IMR-90 (cell line): Measurements from ENCODE around the gene SRP54. TPM values are rescaled to one million over a fixed set of nuclear protein-coding genes. Genes with fewer than 3 reads are reported as not detected.

Experiments used
- ATAC-seq: fragments of 200-7000 bp; cut with Tn5 transposase; 2 replicates; pipeline ENCODE4 v1.9.1; 2020; ENCODE audit warnings: low read depth, mild to moderate bottlenecking, moderate library complexity
- BruUV-seq: library from RNA; stranded (reverse); fragments of 400-500 nt; replicated peaks from 2 replicates; lab custom pipeline; 2021; lab: Mats Ljungman, UMichigan
- CTCF ChIA-PET: fragments of 300-600 bp; formaldehyde crosslinking; extraction: SDS; loops from one replicate; lab custom pipeline; 2021; ENCODE audit warnings: antibody characterized with exemption; lab: Yijun Ruan, JAX
- POLR2A ChIA-PET: fragments of 300-600 bp; sonication (Branson Sonifier 250); formaldehyde crosslinking; loops from one replicate; lab custom pipeline; 2022; ENCODE audit warnings: antibody characterized with exemption; ENCODE audit not compliant: unreplicated experiment; lab: Charles Lee
- DNase-seq: peaks from one replicate; pipeline ENCODE4 v3.0.0; 2013
- H2AFZ ChIP-seq: replicated peaks from 2 replicates; pipeline ENCODE3; 2013; ENCODE audit warnings: low read length, mild to moderate bottlenecking; ENCODE audit not compliant: poor library complexity
- H2AK5ac ChIP-seq: 2 replicates; pipeline ENCODE4 v1.6.1; 2013; ENCODE audit warnings: low read depth, low read length, inconsistent platforms
- H2AK9ac ChIP-seq: replicated peaks from 2 replicates; pipeline ENCODE3; 2013; ENCODE audit warnings: mild to moderate bottlenecking, low read depth, low read length, moderate library complexity; ENCODE audit not compliant: poor library complexity
- H2BK120ac ChIP-seq: 2 replicates; pipeline ENCODE4 v1.6.1; 2013; ENCODE audit warnings: low read depth, low read length, inconsistent platforms
- H2BK15ac ChIP-seq: 3 replicates; pipeline ENCODE4 v1.6.1; 2013; ENCODE audit warnings: low read depth, low read length, inconsistent platforms
- H2BK20ac ChIP-seq: 2 replicates; pipeline ENCODE4 v1.6.1; 2013; ENCODE audit warnings: low read depth, mild to moderate bottlenecking, inconsistent platforms, low read length, moderate library complexity
- H2BK5ac ChIP-seq: 2 replicates; pipeline ENCODE4 v1.6.1; 2013; ENCODE audit warnings: mild to moderate bottlenecking, low read depth, low read length, inconsistent platforms; ENCODE audit not compliant: poor library complexity, severe bottlenecking
- H3K14ac ChIP-seq: replicated peaks from 2 replicates; pipeline ENCODE4 v1.6.1; 2013; ENCODE audit warnings: low read depth, low read length, inconsistent platforms
- H3K18ac ChIP-seq: 2 replicates; pipeline ENCODE4 v1.6.1; 2013; ENCODE audit warnings: low read depth, low read length, control low read depth
- H3K23ac ChIP-seq: 2 replicates; pipeline ENCODE4 v1.6.1; 2013; ENCODE audit warnings: low read depth, low read length, inconsistent platforms
- H3K27ac ChIP-seq: 2 replicates; pipeline ENCODE4 v1.5.1; 2013; ENCODE audit warnings: mild to moderate bottlenecking, control low read depth, low read length; ENCODE audit not compliant: insufficient read depth
- H3K27me3 ChIP-seq: 2 replicates; pipeline ENCODE4 v1.6.1; 2013; ENCODE audit warnings: low read length; ENCODE audit not compliant: control insufficient read depth, insufficient read depth
- H3K36me3 ChIP-seq: 2 replicates; pipeline ENCODE4 v1.6.1; 2013; ENCODE audit warnings: low read length, mixed read lengths; ENCODE audit not compliant: control insufficient read depth, insufficient read depth
- H3K4ac ChIP-seq: 2 replicates; pipeline ENCODE4 v1.6.1; 2013; ENCODE audit warnings: low read depth, low read length, inconsistent platforms
- H3K4me1 ChIP-seq: 2 replicates; pipeline ENCODE4 v1.6.1; 2013; ENCODE audit warnings: low read length, mixed read lengths; ENCODE audit not compliant: control insufficient read depth, insufficient read depth
- H3K4me2 ChIP-seq: 2 replicates; pipeline ENCODE4 v1.6.1; 2013; ENCODE audit warnings: low read depth, mild to moderate bottlenecking, control low read depth, low read length, moderate library complexity
- H3K4me3 ChIP-seq: 2 replicates; pipeline ENCODE4 v1.5.1; 2013; ENCODE audit warnings: low read depth, mild to moderate bottlenecking, control low read depth, low read length, moderate library complexity; ENCODE audit not compliant: insufficient read depth
- H3K56ac ChIP-seq: 2 replicates; pipeline ENCODE4 v1.6.1; 2013; ENCODE audit warnings: low read length, inconsistent platforms; ENCODE audit not compliant: insufficient read depth; ENCODE audit errors: extremely low read depth
- H3K79me1 ChIP-seq, 2 experiments: 2 replicates each; pipeline ENCODE4 v1.6.1; 2013; ENCODE audit warnings: low read length in 2 of 2, inconsistent platforms in 1 of 2, low read depth in 1 of 2
- H3K9ac ChIP-seq: 2 replicates; pipeline ENCODE4 v1.6.1; 2013; ENCODE audit warnings: low read depth, low read length, control low read depth
- H3K9me1 ChIP-seq: 2 replicates; pipeline ENCODE4 v1.6.1; 2013; ENCODE audit warnings: low read length, inconsistent platforms; ENCODE audit not compliant: insufficient read depth
- H3K9me3 ChIP-seq: 2 replicates; pipeline ENCODE4 v1.6.1; 2013; ENCODE audit warnings: low read length; ENCODE audit not compliant: control insufficient read depth, insufficient read depth
- H4K20me1 ChIP-seq: 2 replicates; pipeline ENCODE4 v1.6.1; 2013; ENCODE audit warnings: low read length, inconsistent platforms; ENCODE audit not compliant: insufficient read depth
- H4K5ac ChIP-seq: 2 replicates; pipeline ENCODE4 v1.6.1; 2013; ENCODE audit warnings: mild to moderate bottlenecking, low read depth, low read length, control low read depth
- H4K8ac ChIP-seq, 2 experiments: 2 replicates each; pipeline ENCODE4 v1.6.1; 2013; ENCODE audit warnings: low read depth in 2 of 2, low read length in 2 of 2, control low read depth in 1 of 2, inconsistent platforms in 1 of 2
- H4K91ac ChIP-seq: 2 replicates; pipeline ENCODE4 v1.6.1; 2013; ENCODE audit warnings: low read depth, low read length, inconsistent platforms; ENCODE audit not compliant: insufficient read depth
- BHLHE40 ChIP-seq: fragments of 150-350 bp; IDR thresholded peaks from 2 replicates; pipeline ENCODE4 v1.6.1; 2016; ENCODE audit warnings: mild to moderate bottlenecking, low read depth, low read length
- CEBPB ChIP-seq: IDR thresholded peaks from 2 replicates; pipeline ENCODE4 v1.6.1; 2012; ENCODE audit warnings: low read depth, low read length, improper control_type of control experiment
- CHD1 ChIP-seq: IDR thresholded peaks from 2 replicates; pipeline ENCODE4 v1.6.1; 2012; ENCODE audit warnings: low read depth, low read length, improper control_type of control experiment
- CTCF ChIP-seq: conservative IDR thresholded peaks from 2 replicates; pipeline ENCODE4 v1.5.1; 2012; ENCODE audit warnings: mild to moderate bottlenecking, low read depth, low read length, improper control_type of control experiment
- MAFK ChIP-seq: IDR thresholded peaks from 2 replicates; pipeline ENCODE4 v1.6.1; 2012; ENCODE audit warnings: low read depth, low read length, improper control_type of control experiment
- MAZ ChIP-seq: IDR thresholded peaks from 2 replicates; pipeline ENCODE4 v1.6.1; 2012; ENCODE audit warnings: low read depth, mild to moderate bottlenecking, low read length, improper control_type of control experiment, moderate library complexity, borderline replicate concordance
- MXI1 ChIP-seq: IDR thresholded peaks from 2 replicates; pipeline ENCODE4 v1.6.1; 2012; ENCODE audit warnings: low read depth, mild to moderate bottlenecking, low read length, moderate library complexity, borderline replicate concordance
- NFE2L2 ChIP-seq: fragments of 150-350 bp; IDR thresholded peaks from 2 replicates; pipeline ENCODE4 v1.6.1; 2016; ENCODE audit warnings: low read depth, mild to moderate bottlenecking, low read length
- POLR2A ChIP-seq: IDR thresholded peaks from 2 replicates; pipeline ENCODE4 v1.6.1; 2012; ENCODE audit warnings: mild to moderate bottlenecking, low read depth, low read length
- RAD21 ChIP-seq: IDR thresholded peaks from 2 replicates; pipeline ENCODE4 v1.6.1; 2012; ENCODE audit warnings: low read length, improper control_type of control experiment
- RCOR1 ChIP-seq: IDR thresholded peaks from 2 replicates; pipeline ENCODE4 v1.6.1; 2012; ENCODE audit warnings: mild to moderate bottlenecking, low read length, improper control_type of control experiment; ENCODE audit not compliant: insufficient replicate concordance
- RFX5 ChIP-seq: IDR thresholded peaks from 2 replicates; pipeline ENCODE4 v1.8.0; 2012; ENCODE audit warnings: low read depth, mild to moderate bottlenecking, low read length, moderate library complexity
- whole genome bisulfite sequencing, 2 experiments: methylation state at CpG; one replicate each; pipeline versions ENCODE4 v1.1.5 to v1.1.7; 2013; ENCODE audit warnings: missing lambda C conversion rate in 2 of 2; ENCODE audit not compliant: insufficient read length in 1 of 2; ENCODE audit errors: extremely low coverage in 2 of 2; 5-methylcytosine and 5-hydroxymethylcytosine counted together
- dilution Hi-C: fragments of 300-500 bp; cut with HindIII; formaldehyde crosslinking; loops from one replicate; pipeline ENCODE4 v1.14.3; 2018; ENCODE audit warnings: low sequenced_read_pairs; ENCODE audit not compliant: unreplicated experiment
- in situ Hi-C: fragments of 300-500 bp; cut with MboI; formaldehyde crosslinking; loops from 3 replicates; pipeline ENCODE4 v1.14.3; 2019; ENCODE audit warnings: low sequenced_read_pairs, inconsistent platforms, mixed read lengths
- intact Hi-C: fragments of 100-400 bp; cut with micrococcal nuclease; formaldehyde crosslinking; loops from 2 replicates; pipeline ENCODE4 v1.10.0; 2022
- polyA plus RNA-seq, 3 experiments: library from polyadenylated mRNA; depleted of rRNA; stranded (reverse); fragments of >200 nt; gene quantifications; 2 replicates each; pipeline ENCODE4 v1.2.3, GENCODE V29; 2012; ENCODE audit warnings: low replicate concordance in 1 of 3
- total RNA-seq: library from RNA; depleted of rRNA; stranded (reverse); fragments of >200 nt; gene quantifications from 2 replicates; pipeline ENCODE4 v1.2.3, GENCODE V29; 2012
- TF ChIP-seq, protein P1 (sequence below): fragments of 150-350 bp; IDR thresholded peaks from 2 replicates; pipeline ENCODE4 v1.6.1; 2016; ENCODE audit warnings: low read depth, mild to moderate bottlenecking, low read length, moderate library complexity, borderline replicate concordance

Gene SRP54
- total and polyA plus RNA-seq, 2 of the 4 experiments (the other 2 are of a cell fraction), result 56.2 to 63.3 TPM

DNA sequence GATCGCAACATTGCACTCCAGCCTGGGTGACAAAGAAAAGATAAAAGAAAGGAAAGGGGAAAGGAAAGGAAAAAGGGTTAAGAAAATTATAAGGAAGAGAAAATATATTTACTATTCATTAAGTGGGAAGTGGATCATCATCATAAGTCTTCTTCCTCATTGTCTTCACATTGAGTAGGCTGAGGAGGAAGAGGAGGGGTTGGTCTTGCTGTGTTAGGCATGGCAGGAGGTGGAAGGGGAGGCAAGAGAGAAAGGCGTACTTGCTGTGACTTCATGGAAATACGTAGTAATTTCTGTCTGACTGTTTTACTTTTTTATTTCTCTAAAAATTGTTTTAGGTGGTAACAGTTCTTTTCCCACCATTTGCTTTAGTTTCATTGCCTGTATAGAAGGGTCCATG is 89.4 kb downstream of the SRP54 start:
- Histone ChIP-seq H2AFZ (no peak overlapping the region), H3K27me3 (no peaks in the 10 kb centered on the region), H2BK120ac (no peak overlapping the region), H4K8ac (no peak overlapping the region), H4K91ac (no peak overlapping the region), H3K79me1 (peaks cover 6 to 14% of the 10 kb centered on the region in 2 experiments; a peak in 3 of 4 replicates), H3K4me1 (no peaks in the 10 kb centered on the region), H2BK15ac (no peak overlapping the region), H3K27ac (no peak overlapping the region), H3K23ac (no peak overlapping the region), H3K14ac (no peak overlapping the region), H4K20me1 (no peaks in the 10 kb centered on the region), H3K4ac (no peak overlapping the region), H3K56ac (no peak overlapping the region), H3K4me2 (no peak overlapping the region), H2BK5ac (no peak overlapping the region), H2BK20ac (no peak overlapping the region), H4K5ac (no peak overlapping the region), H3K18ac (no peak overlapping the region), H3K9me3 (no peaks in the 10 kb centered on the region), H2AK5ac (no peak overlapping the region), H2AK9ac (no peak overlapping the region), H3K9ac (no peak overlapping the region), H3K4me3 (no peak overlapping the region), H3K9me1 (no peaks in the 10 kb centered on the region), H3K36me3 (peaks cover 10% of the 10 kb centered on the region)
- no peak for TF ChIP-seq RFX5
- TF ChIP-seq, protein P1, sequence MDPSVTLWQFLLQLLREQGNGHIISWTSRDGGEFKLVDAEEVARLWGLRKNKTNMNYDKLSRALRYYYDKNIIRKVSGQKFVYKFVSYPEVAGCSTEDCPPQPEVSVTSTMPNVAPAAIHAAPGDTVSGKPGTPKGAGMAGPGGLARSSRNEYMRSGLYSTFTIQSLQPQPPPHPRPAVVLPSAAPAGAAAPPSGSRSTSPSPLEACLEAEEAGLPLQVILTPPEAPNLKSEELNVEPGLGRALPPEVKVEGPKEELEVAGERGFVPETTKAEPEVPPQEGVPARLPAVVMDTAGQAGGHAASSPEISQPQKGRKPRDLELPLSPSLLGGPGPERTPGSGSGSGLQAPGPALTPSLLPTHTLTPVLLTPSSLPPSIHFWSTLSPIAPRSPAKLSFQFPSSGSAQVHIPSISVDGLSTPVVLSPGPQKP, result no peak
- TF ChIP-seq RCOR1, result no peak
- TF ChIP-seq NFE2L2, result no peak
- no peak for TF ChIP-seq CTCF
- TF ChIP-seq BHLHE40, result no peak
- TF ChIP-seq MXI1, result no peak
- TF ChIP-seq CHD1, result no peak
- TF ChIP-seq RAD21, result no peak
- no peak for TF ChIP-seq POLR2A
- no peak for TF ChIP-seq CEBPB
- no peak for TF ChIP-seq MAZ
- TF ChIP-seq MAFK, result no peak
- no peak for DNase-seq
- no CpG with 5 or more reads among the region's 3 CpGs for WGBS, 2 experiments
- intact Hi-C loops (no loop called here), in situ Hi-C loops (no loop called here), dilution Hi-C loops (no loop called here)
- ChIA-PET POLR2A (interaction anchor here (0.6 kb wide), 1 partner anchor 12 kb away, joined by 11 read pairs; no protein-coding TSS in a partner anchor), CTCF (interaction anchor here (0.6 to 2.6 kb wide), 2 partner anchors 12 to 16 kb away, joined by 3 to 6 read pairs; no protein-coding TSS in a partner anchor)
- ATAC-seq, result no peak
- BruUV-seq, result no TSS peak
